Ishikawa (cell line): Measurements from ENCODE around the gene ZMPSTE24.

Source experiments
- CEBPB ChIP-seq: IDR thresholded peaks from 2 replicates; pipeline ENCODE4 v1.6.1; 2012
- CREB1 ChIP-seq: IDR thresholded peaks from 2 replicates; pipeline ENCODE4 v1.6.1; 2012; ENCODE audit warnings: low read depth
- EGR1 ChIP-seq: IDR thresholded peaks from 2 replicates; pipeline ENCODE4 v1.6.1; 2012
- EP300 ChIP-seq: IDR thresholded peaks from 2 replicates; pipeline ENCODE4 v1.6.1; 2012; ENCODE audit warnings: borderline replicate concordance
- FOXM1 ChIP-seq: IDR thresholded peaks from 2 replicates; pipeline ENCODE4 v1.6.1; 2012; ENCODE audit warnings: low read depth, borderline replicate concordance
- NFIC ChIP-seq: IDR thresholded peaks from 2 replicates; pipeline ENCODE4 v1.6.1; 2012
- RAD21 ChIP-seq: IDR thresholded peaks from 2 replicates; pipeline ENCODE4 v1.6.1; 2012; ENCODE audit warnings: low read depth
- TAF1 ChIP-seq: IDR thresholded peaks from 2 replicates; pipeline ENCODE4 v1.6.1; 2012; ENCODE audit warnings: low read depth, mild to moderate bottlenecking
- TCF12 ChIP-seq: IDR thresholded peaks from 2 replicates; pipeline ENCODE4 v1.6.1; 2012; ENCODE audit warnings: low read depth
- TEAD4 ChIP-seq: IDR thresholded peaks from 2 replicates; pipeline ENCODE4 v1.6.1; 2012
- YY1 ChIP-seq: IDR thresholded peaks from 2 replicates; pipeline ENCODE4 v1.6.1; 2012; ENCODE audit warnings: low read depth
- ZBTB7A ChIP-seq: IDR thresholded peaks from 2 replicates; pipeline ENCODE4 v1.6.1; 2012; ENCODE audit warnings: low read depth
- TF ChIP-seq, protein P1 (sequence below): IDR thresholded peaks from 2 replicates; pipeline ENCODE4 v1.6.1; 2012; ENCODE audit warnings: low read depth, mild to moderate bottlenecking
- TF ChIP-seq, protein P2 (sequence below): IDR thresholded peaks from 2 replicates; pipeline ENCODE4 v1.6.1; 2012
- TF ChIP-seq, protein P3 (sequence below): IDR thresholded peaks from 2 replicates; pipeline ENCODE4 v1.6.1; 2012

The ZMPSTE24 gene

DNA sequence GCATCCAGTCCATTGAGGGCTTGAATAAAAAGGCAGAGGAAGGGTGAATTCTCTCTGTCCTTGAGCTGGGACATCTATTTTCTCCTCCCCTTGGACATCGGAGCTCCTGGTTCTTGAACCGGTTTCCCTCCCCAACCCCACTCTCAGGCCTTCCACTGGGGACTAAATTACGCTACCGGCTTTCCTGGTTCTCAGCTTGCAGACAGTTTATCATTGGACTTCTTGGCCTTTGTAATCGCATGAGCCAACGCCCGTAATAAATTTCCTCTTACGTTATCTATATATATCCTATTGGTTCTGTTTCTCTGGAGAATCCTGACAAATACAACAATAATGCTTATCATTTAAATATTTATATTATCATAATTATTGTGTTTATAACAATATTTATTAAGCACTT, 79.4 kb downstream of the ZMPSTE24 start:
- no peak for TF ChIP-seq YY1

DNA sequence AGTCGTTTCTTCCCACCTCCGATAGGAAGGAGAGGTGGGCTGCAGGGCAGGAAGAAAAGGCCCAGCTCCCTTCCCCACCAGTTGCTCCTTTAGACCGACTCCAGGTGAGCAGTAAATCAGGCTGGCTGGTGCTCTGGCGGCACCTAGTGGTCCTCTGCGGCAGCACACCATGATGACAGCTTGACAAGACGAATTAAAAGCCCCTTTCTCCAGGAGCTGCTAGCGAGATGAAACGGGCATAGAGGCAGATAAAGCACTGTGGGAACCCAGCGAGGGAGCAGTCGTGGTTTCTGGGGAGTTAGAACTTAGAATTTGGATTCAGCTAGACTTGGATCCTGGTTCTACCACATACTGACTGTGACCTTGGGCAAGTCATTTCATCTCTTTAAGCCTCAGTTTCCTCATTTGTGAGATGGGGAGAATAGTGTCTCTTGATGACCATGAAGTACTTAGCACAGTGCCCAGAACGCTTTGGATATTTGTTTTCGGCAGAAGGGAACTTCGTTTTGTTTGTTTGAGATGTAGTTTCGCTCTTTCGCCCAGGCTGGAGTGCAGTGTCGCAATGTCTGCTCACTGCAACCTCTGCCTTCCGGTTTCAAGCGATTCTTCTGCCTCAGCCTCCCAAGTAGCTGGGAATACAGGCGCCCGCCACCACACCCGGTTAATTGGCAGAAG, 80.8 kb downstream of the ZMPSTE24 start:
- peak; percentile 100 for TF ChIP-seq RAD21
- peak; percentile 61 for TF ChIP-seq CEBPB
- TF ChIP-seq, protein P1, sequence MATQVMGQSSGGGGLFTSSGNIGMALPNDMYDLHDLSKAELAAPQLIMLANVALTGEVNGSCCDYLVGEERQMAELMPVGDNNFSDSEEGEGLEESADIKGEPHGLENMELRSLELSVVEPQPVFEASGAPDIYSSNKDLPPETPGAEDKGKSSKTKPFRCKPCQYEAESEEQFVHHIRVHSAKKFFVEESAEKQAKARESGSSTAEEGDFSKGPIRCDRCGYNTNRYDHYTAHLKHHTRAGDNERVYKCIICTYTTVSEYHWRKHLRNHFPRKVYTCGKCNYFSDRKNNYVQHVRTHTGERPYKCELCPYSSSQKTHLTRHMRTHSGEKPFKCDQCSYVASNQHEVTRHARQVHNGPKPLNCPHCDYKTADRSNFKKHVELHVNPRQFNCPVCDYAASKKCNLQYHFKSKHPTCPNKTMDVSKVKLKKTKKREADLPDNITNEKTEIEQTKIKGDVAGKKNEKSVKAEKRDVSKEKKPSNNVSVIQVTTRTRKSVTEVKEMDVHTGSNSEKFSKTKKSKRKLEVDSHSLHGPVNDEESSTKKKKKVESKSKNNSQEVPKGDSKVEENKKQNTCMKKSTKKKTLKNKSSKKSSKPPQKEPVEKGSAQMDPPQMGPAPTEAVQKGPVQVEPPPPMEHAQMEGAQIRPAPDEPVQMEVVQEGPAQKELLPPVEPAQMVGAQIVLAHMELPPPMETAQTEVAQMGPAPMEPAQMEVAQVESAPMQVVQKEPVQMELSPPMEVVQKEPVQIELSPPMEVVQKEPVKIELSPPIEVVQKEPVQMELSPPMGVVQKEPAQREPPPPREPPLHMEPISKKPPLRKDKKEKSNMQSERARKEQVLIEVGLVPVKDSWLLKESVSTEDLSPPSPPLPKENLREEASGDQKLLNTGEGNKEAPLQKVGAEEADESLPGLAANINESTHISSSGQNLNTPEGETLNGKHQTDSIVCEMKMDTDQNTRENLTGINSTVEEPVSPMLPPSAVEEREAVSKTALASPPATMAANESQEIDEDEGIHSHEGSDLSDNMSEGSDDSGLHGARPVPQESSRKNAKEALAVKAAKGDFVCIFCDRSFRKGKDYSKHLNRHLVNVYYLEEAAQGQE, result no peak

DNA sequence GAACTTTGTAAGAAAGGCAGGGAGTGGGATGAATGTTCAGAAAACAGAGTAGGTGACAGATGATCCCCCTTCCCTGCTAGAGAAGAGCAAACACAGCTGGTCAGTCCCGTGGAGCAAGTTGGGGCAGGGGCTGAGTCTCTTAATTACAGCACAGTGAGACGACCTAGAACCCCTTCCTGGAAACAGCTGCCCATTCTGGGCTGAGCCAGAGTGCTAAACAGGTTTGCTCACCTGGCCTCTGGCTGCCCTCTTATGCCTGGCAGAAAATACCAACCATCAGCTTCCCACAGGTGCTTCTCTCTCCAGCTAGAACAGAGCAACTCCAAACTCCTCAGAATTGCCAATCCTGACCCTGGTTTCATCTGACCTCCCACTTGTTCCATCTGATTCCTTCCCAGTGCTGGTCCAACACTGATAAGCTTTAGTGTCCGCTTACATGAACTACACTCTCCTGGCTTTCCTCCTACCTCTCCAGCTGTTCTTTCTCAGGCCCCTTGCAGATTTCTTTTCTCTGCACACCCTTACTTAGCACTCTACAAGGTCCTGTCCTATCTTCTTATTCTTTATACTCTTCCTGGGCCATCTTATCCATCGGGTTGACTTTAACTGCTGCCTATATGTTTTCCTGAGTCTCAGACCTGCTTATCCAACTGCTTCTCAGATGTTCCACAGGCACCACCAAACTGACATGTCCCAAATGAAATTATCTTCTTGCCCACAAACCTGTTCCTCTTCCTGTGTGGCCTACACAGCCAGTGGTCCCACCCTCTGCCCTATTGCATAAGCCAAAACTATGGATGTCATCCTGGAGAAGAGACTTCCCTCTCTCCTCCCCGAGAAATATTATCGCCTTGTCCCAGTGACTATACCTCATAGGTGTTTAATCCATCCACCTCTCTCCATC, 81.6 kb downstream of the ZMPSTE24 start:
- TF ChIP-seq RAD21 (no peak), TEAD4 (no peak), CEBPB (no peak), CREB1 (no peak), ZBTB7A (no peak), TCF12 (no peak), NFIC (no peak), FOXM1 (no peak), YY1 (no peak), EGR1 (no peak), EP300 (no peak), TAF1 (no peak)
- TF ChIP-seq, protein P1, result no peak
- TF ChIP-seq, protein P2, sequence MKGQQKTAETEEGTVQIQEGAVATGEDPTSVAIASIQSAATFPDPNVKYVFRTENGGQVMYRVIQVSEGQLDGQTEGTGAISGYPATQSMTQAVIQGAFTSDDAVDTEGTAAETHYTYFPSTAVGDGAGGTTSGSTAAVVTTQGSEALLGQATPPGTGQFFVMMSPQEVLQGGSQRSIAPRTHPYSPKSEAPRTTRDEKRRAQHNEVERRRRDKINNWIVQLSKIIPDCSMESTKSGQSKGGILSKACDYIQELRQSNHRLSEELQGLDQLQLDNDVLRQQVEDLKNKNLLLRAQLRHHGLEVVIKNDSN, result no peak
- TF ChIP-seq, protein P3, sequence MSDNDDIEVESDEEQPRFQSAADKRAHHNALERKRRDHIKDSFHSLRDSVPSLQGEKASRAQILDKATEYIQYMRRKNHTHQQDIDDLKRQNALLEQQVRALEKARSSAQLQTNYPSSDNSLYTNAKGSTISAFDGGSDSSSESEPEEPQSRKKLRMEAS, result no peak

DNA sequence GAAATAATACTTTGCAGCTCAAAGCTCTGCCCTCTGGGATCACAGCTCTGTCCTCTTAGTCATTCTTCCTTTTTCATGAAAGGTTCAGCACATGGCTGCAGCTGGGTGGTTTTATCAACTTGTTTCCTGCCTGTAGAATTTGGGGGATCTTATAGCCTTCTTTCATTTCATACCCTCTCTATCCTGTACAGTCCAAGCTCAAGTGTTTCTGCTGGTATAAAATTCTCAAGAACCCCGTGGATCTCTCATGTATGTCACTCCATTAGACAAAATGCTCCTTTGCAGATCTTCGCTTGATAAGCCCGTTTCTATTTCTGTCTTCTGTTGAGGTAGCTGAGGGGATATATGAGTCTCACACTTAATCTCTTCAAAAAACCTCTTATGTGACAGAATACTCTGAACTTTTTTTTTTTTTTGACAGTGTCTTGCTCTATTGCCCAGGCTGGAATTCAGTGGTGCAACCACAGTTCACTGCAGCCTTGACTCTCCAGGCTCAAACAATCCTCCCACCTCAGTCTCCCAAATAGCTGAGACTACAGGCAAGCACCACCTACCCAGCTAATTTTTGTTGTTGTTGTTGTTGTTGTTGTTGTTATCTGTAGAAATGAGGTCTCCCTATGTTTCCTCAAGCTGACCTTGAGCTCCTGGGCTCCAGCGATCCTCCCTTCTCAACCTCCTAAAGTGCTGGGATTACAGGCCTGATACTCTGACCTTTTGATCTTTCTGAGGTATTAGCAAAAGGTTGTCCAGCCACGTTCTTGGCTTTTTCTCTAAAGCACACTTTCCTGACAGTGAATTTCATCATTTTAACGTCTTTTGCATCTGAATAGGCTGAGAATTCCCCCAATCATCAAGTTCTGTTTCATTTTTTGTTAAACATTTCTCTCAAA, 83.7 kb downstream of the ZMPSTE24 start:
- TF ChIP-seq TAF1 (no peak), RAD21 (no peak), YY1 (no peak), CEBPB (no peak), NFIC (no peak), TCF12 (no peak), EGR1 (no peak), FOXM1 (no peak), EP300 (no peak), CREB1 (no peak), TEAD4 (no peak), ZBTB7A (no peak)
- TF ChIP-seq, protein P3, result no peak
- TF ChIP-seq, protein P2, result no peak
- TF ChIP-seq, protein P1, result no peak
